SIG-M5 (cell line): ENCODE data around the gene MCF2L2.
"Not testable (repeated sequence)": the region's sequence is repeated elsewhere in the genome, so short reads cannot be mapped to it uniquely, and the experiment has no call there.

Experiments
- DNase-seq: peaks from one replicate; lab custom pipeline; 2025; lab: John Stamatoyannopoulos, UW

Gene MCF2L2

DNA sequence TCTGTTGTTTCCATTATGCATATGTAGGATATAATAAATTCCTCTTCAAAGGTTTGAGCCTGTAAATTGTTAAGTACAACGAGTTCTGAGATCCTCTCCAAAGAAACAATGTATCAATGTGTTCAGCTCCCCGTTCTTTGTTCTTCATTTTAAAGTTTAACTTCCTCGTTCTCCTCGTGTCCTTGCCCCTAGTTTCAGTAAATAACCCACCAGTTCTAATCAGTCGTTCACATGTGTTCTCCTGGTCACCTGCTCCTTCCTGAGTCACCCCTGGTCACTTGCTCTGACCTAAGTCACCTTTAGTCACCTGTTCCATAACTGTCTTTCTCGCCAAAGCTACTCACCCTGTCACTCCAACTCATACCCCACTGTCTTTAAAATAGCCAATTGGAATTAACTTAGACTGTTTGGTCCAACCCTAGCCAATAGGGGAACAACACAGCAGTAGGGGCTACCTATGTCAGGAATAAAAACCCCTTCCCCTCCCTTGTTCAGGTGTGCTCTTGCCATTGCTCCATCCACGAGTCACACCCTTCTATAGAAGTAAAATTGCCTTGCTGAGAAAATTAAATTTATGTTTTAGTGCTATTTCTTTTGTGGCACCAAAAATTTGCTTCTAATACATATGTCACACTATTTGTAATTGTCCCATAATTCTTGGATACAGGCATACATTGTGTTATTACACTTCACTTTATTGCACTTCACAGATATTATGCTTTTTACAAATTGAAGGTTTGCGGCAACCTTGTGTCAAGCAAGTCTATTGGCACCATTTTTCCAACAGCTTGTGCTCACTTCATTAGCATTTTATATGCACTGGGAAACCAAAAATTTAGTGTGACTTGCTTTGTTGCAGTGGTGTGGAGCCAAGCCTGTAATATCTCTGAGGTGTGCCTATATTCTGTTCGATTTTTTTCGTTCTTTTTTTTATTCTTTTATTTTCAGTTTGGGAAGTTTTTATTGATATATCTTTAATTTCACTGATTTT is 15.3 kb upstream of the MCF2L2 start:
- DNase-seq = no peak

DNA sequence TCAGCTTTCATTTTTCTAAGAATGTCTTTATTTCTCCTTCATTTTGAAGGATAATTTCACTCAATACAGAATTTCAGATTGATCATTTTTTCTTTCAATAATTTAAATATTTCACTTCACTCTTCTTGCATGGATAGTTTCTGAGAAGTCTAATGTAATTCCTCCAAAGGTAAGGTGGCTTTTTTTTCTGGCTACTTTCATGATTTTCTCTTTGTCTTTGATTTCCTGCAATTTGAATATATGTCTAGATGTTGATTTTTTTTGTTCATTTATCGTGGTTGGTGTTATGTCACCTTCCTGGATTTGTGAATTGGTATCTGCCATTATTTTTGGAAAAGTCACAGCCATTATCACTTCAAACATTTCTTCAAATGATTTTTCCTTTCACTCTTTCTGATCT is 14.6 kb upstream of the MCF2L2 start:
- no peak for DNase-seq

DNA sequence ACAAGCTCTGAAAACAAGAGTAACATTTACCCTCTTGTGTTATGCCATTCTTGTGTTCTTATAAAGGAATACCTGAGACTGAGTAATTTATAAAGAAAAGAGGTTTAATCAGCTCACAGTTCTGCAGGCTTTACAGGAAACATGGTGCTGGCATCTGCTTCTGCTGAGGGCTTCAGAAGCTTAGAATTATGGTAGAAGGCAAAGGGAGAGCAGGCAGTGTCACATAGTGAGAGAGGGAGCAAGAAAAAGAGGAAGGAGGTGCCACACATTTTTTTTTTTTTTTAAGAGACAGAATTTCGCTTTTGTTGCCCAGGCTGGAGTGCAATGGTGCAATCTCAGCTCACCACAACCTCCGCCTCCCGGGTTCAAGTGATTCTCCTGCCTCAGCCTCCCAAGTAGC is 12.1 kb upstream of the MCF2L2 start:
- DNase-seq = not testable (repeated sequence)

DNA sequence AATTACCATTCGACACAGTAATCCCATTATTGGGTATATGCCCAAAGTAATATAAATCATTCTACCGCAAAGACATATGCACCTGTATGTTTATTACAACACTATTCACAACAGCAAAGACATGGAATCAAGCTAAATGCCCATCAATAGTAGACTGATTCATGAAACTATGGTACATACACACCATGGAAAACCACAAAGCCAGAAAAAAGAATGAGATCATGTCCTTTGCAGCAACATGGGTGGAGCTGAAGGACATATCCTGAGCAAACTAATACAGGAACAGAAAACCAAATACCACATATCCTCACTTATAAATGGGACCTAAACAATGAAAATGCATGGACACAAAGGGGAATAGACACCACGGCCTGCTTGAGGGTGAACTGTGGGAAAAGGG is 11.1 kb upstream of the MCF2L2 start:
- DNase-seq = no peak

DNA sequence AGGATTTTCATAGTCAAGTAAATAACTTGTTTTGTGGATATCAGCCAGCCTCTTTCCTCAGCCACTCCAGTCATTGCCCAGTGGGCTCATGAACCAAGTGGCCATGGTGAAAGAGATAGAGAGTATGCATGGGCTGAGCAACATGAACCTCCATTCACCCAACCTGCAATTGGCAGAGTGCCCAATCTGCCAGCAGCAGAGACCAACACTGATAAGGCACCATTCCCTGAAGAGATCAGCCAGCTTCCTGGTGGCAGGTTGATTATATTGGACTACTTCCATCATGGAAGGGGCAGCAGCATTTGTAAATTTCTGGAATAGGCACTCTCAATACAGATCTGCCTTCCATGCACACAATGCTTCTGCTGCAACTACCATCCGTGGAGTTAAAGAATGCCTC is 10.3 kb upstream of the MCF2L2 start:
- DNase-seq = no peak

DNA sequence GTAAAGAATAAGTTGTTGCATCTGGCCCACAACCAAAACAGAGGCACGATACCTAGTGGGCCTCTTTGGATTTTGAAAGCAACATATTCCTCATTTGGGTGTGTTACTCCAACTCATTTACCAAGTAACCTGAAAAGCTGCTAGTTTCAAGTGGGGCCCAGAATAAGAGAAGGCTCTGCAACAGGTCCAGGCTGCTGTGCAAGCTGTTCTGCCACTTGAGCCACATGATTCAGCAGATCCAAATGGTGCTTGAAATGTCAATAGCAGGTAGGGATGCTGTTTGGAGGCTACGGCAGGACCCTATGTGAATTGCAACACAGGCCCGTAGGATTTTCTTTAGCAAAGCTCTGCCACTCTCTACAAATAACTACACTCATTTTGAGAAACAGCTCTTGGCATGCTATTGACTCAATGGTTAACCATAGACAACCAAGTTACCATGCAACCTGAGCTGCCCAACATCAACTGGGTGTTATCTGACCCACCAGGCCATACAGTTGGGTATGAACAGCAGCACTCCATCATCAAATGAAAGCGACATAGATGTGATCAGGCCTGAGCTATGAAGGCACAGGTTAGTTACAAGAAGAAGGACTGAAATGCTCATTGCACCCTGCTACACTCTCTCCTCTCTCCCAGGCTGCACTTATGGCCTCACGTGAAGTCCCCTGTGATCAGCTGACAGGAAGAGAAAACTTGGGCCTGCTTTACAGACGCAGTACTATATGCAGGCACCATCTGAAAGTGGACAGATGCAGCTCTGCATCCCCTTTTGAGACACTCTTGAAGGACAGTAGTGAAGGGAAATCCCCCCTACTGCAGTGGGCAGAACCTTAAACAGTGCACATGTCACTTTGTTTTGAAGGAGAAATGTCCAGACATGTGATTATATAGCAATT is 9.5 kb upstream of the MCF2L2 start:
- no peak for DNase-seq

DNA sequence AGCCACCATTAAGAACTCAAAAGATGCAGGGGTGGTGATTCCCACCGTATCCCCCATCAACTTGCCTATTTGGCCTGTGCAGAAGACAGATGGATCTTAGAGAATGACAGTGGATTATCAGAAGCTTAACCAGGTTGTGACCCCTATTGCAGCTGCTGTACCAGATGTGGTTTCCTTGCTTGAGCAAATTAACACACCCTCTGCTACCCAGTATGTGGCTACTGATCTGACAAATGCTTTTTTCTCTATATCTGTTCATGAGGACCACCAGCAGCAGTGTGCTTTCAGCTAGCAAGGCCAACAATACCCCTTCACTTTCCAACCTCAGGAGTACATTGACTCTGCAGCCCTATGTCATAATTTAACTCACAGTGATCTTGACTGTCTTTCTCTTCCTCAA is 8.6 kb upstream of the MCF2L2 start:
- no peak for DNase-seq

DNA sequence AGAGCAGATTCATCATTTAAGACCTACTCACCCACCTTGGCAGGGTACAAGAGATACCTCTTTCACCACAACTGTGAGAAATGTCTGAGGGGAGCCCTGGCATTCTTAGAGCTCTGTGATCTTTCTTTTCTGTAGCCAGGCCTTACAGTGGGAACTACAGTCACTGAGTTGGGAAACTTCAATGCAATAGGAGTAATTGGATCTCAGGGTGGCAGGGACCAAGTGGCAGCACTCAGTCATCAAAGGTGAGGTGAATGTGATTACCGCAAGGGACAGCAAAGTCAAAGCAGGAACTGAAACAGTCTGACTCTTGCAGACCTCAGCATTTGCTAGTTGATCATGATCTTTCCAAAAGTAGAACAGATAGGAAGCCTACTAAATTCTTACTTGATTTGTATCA is 7.2 kb upstream of the MCF2L2 start:
- no peak for DNase-seq

DNA sequence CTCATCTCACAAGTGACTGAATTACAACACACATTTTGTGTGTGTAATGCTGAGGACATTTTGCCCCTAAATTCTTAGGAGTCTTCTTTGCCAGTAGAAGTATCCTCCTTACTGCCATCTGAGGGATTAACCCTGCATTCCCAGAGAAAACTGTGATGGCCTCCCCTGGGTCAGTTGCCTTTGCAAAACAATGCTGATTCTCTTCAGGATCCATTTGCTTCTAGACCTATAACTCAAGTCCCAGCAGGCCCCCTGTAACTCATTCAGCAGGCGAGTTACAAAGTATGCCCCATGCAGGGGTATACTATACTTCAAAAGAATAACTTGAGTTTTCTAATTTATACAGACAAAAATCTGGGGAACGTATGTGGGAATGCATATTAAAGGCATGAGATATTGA is 6.6 kb upstream of the MCF2L2 start:
- no peak for DNase-seq

DNA sequence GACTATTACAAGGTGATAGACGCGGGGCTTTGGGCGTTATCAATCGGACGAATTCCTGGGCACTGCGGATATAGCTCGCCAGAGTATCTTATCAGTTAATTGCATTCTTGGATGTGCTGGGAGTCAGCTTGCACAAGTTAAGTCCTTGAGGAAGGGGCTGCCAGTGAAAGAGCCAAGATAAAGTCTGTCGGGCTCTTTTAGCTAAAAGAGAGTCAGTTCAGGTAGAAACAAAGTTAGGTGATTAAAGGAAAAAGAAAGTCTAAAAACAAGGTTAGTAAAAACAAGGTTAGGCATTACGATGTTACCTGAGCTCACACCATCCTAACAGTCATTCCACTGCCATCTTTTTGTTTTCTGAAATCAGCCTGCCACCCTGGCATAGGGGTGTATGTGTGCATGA is 6.1 kb upstream of the MCF2L2 start:
- no peak for DNase-seq

DNA sequence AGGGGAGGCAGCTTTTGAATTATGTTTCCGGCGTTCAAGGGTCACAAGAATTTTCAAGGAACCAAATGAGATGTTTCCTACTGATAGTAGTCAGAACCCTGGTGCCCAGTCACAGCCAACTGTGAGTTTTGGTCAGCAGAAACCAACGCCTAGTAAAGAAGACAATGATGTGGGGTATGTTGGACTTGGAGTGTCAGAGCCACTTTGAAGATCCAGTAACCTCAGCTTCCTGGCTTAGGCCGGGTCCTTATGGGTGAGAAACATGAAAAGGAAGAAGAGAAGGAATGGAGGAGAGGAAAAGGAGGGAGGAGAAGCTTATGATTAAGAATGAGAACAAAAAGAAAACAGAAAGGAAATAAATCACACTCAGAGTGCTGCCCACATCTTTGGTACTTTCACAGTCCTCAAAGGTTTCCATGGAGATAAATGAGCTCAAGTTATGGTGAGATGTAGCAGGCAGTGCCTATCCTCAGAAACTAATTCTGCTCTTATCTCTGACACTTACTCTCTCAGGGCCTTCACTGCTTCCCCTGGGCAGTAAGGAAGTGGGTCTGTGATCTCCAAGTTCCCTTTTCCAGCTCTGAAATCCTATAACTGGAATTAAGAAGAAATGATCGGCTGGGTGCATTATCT is 2.0 kb upstream of the MCF2L2 start:
- no peak for DNase-seq

DNA sequence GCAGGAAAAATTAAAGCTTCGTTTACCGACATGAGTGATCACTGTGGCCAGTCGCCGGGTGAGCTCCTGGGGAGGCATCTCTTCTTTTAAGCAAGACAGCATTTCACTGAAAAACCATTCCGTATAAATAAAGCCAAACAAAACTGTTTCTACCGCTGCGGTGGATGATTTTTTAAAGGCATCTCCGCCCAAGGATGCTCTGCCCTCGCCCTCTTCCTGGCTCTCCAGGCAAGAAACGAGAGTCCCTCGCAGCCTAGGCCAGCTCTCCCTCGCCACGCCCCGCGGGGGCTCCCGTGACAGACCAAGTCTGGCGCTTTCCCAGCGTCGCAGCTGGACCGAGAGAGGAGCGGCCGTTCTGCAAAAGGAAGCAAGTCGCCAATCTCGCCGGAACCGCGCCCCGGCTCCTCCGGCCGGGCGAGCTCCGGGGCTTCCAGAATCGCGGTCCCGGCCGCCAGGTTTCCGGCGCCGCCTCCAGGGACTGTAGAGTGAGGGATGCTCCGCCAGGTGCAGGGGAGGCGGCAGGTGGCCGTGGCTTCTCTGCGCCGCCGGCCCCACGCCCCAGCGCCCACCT is 458 bp downstream of the MCF2L2 start:
- DNase-seq = no peak

DNA sequence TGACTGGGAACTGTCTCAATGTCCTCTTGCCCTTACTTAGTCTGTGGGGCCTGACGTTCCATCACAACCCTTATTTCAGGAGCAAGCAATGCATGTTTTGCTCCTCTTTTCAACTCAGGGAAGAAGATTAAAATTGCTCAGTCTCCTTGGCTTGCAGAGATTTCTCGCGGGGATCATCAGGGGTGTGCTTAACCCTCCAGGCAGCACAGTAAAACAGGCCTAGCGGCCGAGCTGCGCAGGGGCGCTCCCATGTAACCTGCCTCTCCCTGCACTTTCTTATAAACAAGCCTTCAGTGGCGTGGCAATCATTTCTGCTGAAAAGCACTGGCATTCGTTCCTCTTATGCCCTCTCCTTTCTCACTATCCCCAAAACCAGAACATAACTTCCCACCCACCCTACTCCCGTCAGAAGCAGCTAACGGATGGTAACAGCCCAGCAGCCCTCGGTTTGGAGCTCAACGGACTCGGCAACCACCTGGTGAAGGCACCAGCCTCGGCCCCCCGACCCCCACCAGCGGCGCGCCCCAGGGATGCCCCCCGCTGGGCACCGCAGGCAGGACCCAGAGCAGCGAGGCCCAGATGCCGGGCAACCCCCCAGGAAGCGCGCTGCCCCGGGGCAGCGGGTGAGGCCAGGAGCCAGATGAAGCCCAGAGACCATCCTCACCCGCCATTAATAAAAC is 1.1 kb downstream of the MCF2L2 start:
- DNase-seq = no peak

DNA sequence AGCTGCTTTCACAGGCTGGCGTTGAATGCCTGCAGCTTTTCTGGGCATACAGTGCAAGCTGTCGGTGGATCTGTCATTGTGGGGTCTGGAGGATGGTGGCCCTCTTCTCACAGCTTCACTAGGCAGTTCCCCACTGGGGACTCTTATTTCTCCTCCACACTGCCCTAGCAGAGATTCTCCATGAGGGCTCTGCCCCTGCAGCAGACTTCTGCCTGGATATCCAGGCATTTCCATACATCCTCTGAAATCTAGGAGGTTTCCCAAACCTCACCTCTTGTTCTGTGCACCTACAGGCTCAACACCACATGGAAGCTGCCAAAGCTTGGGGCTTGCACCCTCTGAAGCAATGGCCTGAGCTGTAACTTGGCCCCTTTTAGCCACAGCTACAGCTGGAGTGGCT is 9.6 kb downstream of the MCF2L2 start:
- DNase-seq = not testable (repeated sequence)

DNA sequence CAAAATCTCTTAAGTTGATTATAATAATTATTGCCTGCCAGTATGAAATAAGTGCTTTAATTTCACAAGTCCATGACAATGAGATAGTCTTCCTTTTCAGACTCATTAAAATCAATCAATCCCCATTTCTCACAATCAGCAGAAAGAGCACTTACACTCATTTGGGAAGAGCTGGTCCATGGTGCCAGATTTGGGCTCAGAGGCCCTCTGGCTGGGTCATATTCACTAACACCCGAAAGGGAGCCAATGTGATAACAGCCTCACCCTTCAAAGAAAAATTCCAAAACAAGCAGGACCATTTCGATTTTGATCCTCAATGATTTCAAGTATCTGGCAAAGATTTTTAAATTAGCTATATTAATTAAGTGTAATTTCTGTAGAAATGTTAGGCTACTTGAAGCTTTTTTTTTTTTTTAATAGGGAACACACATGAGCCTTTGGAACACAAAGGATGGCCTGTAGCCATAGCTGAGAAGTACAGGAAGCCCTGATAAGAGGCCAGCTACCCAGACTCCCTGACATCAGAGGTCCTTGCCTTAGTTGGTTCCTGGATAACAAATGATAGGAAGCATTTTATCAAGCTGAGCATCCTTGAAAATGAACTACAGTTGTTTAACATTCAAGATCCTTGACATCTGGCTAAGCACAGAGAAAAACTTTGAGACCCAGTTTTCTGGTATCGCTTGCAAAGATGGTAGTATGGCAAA is 17.1 kb downstream of the MCF2L2 start:
- no peak for DNase-seq

DNA sequence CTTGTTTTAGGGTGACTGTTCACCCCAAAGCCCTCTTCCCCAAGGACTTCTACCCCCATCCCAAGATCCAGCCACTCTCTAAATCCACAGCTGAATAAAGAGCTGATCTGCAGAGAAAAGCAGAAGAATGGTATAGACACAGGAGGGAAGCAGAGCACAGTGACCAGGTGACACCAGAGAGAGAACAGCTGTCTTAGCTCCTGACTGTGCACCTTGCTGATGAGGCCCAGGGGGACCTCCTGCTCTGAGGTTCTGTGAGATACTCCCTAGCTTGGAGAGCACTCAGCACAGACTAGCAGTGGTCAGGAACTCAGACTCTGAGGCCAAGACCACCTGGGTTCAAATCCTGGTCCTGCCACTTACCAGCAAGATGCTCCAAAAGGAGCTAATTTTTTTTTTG is 17.7 kb downstream of the MCF2L2 start:
- DNase-seq = no peak

DNA sequence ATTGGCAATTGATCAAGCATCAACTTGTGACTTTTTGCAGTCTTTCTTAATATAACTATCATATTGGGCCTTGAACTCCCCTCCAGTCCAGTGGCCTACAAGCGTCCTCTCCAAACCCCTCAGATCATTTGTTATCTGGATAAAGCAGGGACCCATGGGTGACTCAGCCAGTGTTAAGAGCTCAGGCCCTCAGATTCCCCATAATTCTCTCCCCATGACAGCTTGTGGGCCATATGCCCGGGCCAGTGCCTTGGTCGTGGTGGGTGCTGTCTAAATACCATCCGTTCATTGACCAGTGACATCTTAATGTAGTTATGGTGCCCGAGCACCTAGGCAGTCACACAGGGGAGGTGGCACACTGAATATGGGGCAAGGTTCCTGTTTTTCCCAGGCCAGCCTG is 18.1 kb downstream of the MCF2L2 start:
- no peak for DNase-seq

DNA sequence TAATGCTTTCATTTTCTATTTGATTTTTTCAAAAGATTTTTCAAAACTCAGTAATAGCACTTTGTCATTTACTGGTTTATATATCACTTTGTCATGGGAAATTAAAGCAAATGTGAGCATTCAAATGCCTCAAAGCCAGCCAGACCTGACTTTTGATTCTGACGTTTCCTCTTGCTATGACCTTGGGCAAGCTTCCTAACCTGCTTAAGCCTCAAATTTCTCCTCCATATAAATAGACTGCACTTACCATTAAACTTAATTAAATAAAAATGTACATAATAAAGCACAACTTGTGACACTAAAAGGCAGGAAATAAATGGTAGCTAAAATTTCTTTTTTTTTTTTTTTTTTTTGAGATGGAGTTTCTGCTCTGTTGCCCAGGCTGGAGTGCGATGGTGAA is 19.2 kb downstream of the MCF2L2 start:
- no peak for DNase-seq

DNA sequence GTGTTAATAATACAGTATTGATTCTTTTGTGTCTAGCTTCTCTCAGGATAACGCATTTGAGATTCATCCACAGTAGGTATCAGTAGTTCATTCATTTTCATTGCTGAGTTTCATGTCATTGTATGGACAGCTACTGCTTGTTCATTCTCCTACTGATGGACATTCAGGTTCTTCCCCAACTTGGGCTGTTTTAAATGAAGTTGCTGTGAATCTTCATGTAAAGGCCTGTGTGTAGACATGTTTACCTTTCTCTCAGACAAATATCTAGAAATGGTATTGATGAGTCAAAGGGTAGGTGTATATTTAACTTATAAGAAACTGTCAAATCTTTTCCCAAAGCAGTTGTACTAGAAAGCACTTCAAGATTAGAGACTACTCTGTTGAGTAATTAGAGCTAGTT is 26.7 kb downstream of the MCF2L2 start:
- no peak for DNase-seq

DNA sequence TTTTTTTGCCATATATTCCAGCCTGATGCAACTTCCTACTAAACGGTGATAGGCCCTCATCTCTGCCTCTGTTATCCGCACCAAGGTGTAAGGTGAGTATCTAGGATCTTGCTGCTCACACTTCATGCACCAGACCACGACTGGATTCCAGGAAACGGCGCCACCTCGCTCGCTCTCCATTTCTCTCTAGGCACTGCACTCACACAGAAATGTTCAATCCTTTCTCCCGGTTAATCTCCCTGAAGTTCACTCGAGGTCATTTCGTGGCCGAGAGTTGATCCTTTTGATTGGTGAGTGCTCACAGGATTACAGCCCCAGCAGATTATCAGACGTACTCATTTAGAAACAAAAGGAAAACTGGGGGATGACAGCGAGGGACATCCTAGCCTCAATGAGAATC is 28.1 kb downstream of the MCF2L2 start:
- DNase-seq = no peak
